Adrenal gland (tissue), 12 donors: ENCODE data around the gene ASB13. TPM values are rescaled to one million over a fixed set of nuclear protein-coding genes. Genes with fewer than 3 reads are reported as not detected.

Experiments
- DNase-seq, 7 donors: peaks; one replicate each; pipeline ENCODE4 v3.0.0-alpha.2; 2019 to 2020
- H3K27ac ChIP-seq, 5 donors: fragments of 200-600 bp; sonication (generic) in 4 of 5; 1 replicate in 3 of 5; 2 replicates in 2 of 5; pipeline versions ENCODE4 v1.5.1 to v1.8.0; 2016 to 2020; ENCODE audit warnings: mild to moderate bottlenecking in 1 of 5
- H3K27me3 ChIP-seq: fragments of 200-600 bp; 2 replicates; pipeline ENCODE4 v1.8.0; 2021
- H3K36me3 ChIP-seq, 2 donors: fragments of 200-600 bp; replicated peaks in 1 of 2; 1 replicate in 1 of 2; 2 replicates in 1 of 2; pipeline versions ENCODE4 v1.5.1 to v1.8.0; 2018 to 2022
- H3K4me1 ChIP-seq, 2 donors: fragments of 200-600 bp; replicated peaks in 1 of 2; 1 replicate in 1 of 2; 2 replicates in 1 of 2; pipeline versions ENCODE4 v1.5.1 to v1.8.0; 2018 to 2021
- H3K4me3 ChIP-seq, 4 donors: fragments of 200-600 bp; sonication (generic) in 3 of 4; one replicate each; pipeline ENCODE4 v1.5.1; 2016 to 2018
- H3K9me3 ChIP-seq, 3 donors: fragments of 200-600 bp; sonication (generic) in 1 of 3; replicated peaks in 1 of 3; 1 replicate in 2 of 3; 2 replicates in 1 of 3; pipeline versions ENCODE4 v1.5.1 to v1.8.0; 2016 to 2021
- POLR2A ChIP-seq, 2 donors: fragments of 450-650 bp; IDR thresholded peaks; one replicate each; pipeline ENCODE4 v1.6.1; 2017; ENCODE audit warnings: antibody characterized with exemption in 2 of 2, mild to moderate bottlenecking in 2 of 2, moderate library complexity in 1 of 2
- WGBS, 4 donors: extraction: QIAGEN DNeasy Blood & Tissue Kit in 2 of 4; methylation state at CpG; one replicate each; pipeline versions ENCODE4 v1.1.5 to v1.1.7; 2013 to 2017; 5-methylcytosine and 5-hydroxymethylcytosine counted together
- intact Hi-C, 2 donors: fragments of 100-400 bp; cut with DNase I; formaldehyde crosslinking; loops; one replicate each; pipeline versions ENCODE4 v1.14.1 to v1.15.0; 2022 to 2023
- polyA plus RNA-seq, 3 donors: library from polyadenylated mRNA; stranded (reverse); fragments of 200-250 nt in 2 of 3; fragments of 350-450 nt in 1 of 3; fragmentation: Illumina TruSeq in 1 of 3; extraction: RNeasy Lipid Tissue Mini Kit (QIAGEN cat#74804) in 1 of 3; gene quantifications; one replicate each; pipeline ENCODE4 v1.2.3, GENCODE V29; 2013 to 2014
- total RNA-seq, 9 donors: library from RNA; depleted of rRNA in 4 of 9; stranded (reverse); fragments of >200 nt in 4 of 9; fragments of 120-200 nt in 1 of 9; fragmentation: NEBNext Ultra II Directional in 1 of 9; extraction: Animal tissue kit (Norgen Biotek cat#: 25700) in 1 of 9; gene quantifications; one replicate each; pipeline versions ENCODE4 v1.1.0 to v1.2.4, GENCODE V29; 2013 to 2023
- TF ChIP-seq, protein P1 (sequence below), 6 experiments: fragments of 450-650 bp in 4 of 6; fragments of 200-600 bp in 2 of 6; sonication (generic) in 1 of 6; IDR thresholded peaks; 1 replicate in 5 of 6; 2 replicates in 1 of 6; pipeline versions ENCODE4 v1.5.1 to v1.8.0; 2016 to 2021; ENCODE audit warnings: antibody characterized with exemption in 6 of 6, mild to moderate bottlenecking in 2 of 6, moderate library complexity in 1 of 6
- donor health status: healthy with polysubstance abuse.
- donor health status: Bipolar disorder and iron deficiency.
- donor health status: DM: yes; HTN: yes; CAD: no.
- donor health status: DM: no; HTN: no; CAD: no.
- donor health status: DM: no; HTN: no; CAD: no.
- donor health status: DM: yes; HTN: yes; CAD: no.

The ASB13 gene
- total and polyA plus RNA-seq, 12 donors = 24.4 to 65.9 (median 45.9) TPM

DNA sequence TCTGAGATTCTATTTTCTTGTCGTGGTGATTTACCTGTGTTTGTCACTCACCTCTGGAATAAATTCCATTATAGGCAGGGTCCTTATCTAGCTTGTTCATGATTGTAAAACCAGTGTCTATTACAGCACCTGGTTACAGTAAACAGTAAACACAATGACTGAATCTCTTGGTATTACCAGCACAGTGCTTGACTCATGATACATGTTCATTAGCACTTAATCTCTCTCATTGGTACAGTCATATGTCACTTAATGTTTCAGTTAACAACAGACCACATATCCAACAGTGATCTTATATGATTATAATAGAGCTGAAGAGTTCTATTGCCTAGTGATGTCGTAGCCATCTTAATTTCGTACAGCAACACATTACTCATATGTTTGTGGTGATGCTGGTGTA lies 16.7 kb upstream of the ASB13 start:
- 76 to 89% (median 79%) methylated on average over 3 of the region's 3 CpGs for WGBS, 4 donors
- no peaks in the 10 kb centered on the region for H3K9me3 ChIP-seq
- H3K27ac ChIP-seq = no peak overlapping the region
- DNase-seq = no peak
- H3K36me3 ChIP-seq = no peaks in the 10 kb centered on the region
- no peaks in the 10 kb centered on the region for H3K27me3 ChIP-seq
- TF ChIP-seq POLR2A (IDR thresholded peaks at IDR 0.05) = no peak
- TF ChIP-seq, protein P1, sequence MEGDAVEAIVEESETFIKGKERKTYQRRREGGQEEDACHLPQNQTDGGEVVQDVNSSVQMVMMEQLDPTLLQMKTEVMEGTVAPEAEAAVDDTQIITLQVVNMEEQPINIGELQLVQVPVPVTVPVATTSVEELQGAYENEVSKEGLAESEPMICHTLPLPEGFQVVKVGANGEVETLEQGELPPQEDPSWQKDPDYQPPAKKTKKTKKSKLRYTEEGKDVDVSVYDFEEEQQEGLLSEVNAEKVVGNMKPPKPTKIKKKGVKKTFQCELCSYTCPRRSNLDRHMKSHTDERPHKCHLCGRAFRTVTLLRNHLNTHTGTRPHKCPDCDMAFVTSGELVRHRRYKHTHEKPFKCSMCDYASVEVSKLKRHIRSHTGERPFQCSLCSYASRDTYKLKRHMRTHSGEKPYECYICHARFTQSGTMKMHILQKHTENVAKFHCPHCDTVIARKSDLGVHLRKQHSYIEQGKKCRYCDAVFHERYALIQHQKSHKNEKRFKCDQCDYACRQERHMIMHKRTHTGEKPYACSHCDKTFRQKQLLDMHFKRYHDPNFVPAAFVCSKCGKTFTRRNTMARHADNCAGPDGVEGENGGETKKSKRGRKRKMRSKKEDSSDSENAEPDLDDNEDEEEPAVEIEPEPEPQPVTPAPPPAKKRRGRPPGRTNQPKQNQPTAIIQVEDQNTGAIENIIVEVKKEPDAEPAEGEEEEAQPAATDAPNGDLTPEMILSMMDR (IDR thresholded peaks at IDR 0.05) = no peak
- peaks cover 11 to 22% of the 10 kb centered on the region in 2 donors for H3K4me1 ChIP-seq
- intact Hi-C loops = loop anchor here in 1 of 2 donors (10.0 kb wide), 1 partner anchor 192 kb away; no protein-coding TSS in a partner anchor
- H3K4me3 ChIP-seq = no peak overlapping the region

DNA sequence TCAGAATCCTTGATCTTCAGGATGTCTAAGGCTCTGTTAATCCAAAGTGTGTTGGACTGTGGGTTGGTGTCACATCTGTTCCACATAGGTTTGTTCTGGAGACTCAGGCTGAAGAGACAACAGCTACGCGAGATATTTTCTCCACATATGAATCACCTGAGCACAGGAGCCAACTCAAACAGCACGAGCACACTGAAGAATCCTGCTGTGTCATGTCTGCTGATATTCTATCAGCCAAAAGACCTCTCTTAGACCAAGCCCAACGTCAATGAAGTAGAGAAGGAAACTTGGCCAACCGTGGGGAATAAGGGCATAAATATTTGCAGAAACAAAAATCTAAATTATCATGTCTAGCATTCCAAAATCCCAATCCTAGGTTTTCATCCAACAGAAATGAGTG lies 15.5 kb upstream of the ASB13 start:
- H3K27ac ChIP-seq = no peak overlapping the region
- peaks cover 11 to 19% of the 10 kb centered on the region in 2 donors for H3K4me1 ChIP-seq
- H3K4me3 ChIP-seq = no peak overlapping the region
- no peak for DNase-seq
- TF ChIP-seq, protein P1 (IDR thresholded peaks at IDR 0.05) = no peak
- no peak for TF ChIP-seq POLR2A (IDR thresholded peaks at IDR 0.05)
- H3K9me3 ChIP-seq = no peaks in the 10 kb centered on the region
- intact Hi-C loops = loop anchor here in 1 of 2 donors (10.0 kb wide), 1 partner anchor 193 kb away; no protein-coding TSS in a partner anchor
- WGBS, 4 donors = 72 to 82% (median 76%) methylated on average over 5 of the region's 5 CpGs
- H3K36me3 ChIP-seq = no peaks in the 10 kb centered on the region
- no peaks in the 10 kb centered on the region for H3K27me3 ChIP-seq

GRCh38 chr10:5679606-5680005 lies 13.2 kb upstream of the ASB13 start:
- Histone ChIP-seq H3K4me1 (peaks cover 4 to 5% of the 10 kb centered on the region in 2 donors), H3K27me3 (no peaks in the 10 kb centered on the region), H3K36me3 (no peaks in the 10 kb centered on the region), H3K4me3 (no peak overlapping the region), H3K27ac (no peak overlapping the region), H3K9me3 (no peaks in the 10 kb centered on the region)
- intact Hi-C loops = loop anchor here in 1 of 2 donors (10.0 kb wide), 1 partner anchor 195 kb away; no protein-coding TSS in a partner anchor
- no peak for TF ChIP-seq POLR2A (IDR thresholded peaks at IDR 0.05)
- TF ChIP-seq, protein P1 (IDR thresholded peaks at IDR 0.05) = no peak
- DNase-seq = no peak
- 44 to 78% (median 65%) methylated on average over 2 of the region's 2 CpGs for WGBS, 4 donors

DNA sequence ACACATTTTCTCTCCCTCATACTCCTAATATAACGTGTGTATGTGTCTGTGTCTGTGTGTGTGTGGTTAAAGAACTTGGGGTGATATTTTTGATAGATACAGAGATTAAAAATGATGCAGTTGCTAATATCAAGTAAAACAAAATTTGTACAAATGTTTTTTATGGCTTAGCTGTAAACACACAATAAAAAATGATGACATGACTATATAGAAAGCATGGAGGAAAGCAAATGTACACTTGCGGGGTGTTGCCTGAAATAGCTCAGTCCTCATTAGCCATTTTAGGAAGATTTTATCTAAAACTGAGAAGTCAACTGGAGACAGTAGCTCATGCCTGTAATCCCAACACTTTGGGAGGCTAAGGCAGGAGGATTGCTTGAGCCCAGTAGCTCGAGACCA lies 12.6 kb upstream of the ASB13 start:
- 75 to 83% (median 76%) methylated on average over 3 of the region's 3 CpGs for WGBS, 4 donors
- Histone ChIP-seq H3K4me1 (peaks cover under 1 to 3% of the 10 kb centered on the region in 2 donors), H3K27ac (no peak overlapping the region), H3K9me3 (no peaks in the 10 kb centered on the region), H3K27me3 (no peaks in the 10 kb centered on the region), H3K4me3 (no peak overlapping the region), H3K36me3 (no peaks in the 10 kb centered on the region)
- intact Hi-C loops = no loop called here
- no peak for TF ChIP-seq POLR2A (IDR thresholded peaks at IDR 0.05)
- TF ChIP-seq, protein P1 (IDR thresholded peaks at IDR 0.05) = no peak
- DNase-seq = no peak
